HPDE6-E6E7 (cell line): Measurements from ENCODE around the gene ASB13.

Source experiments
- DNase-seq: peaks from one replicate; pipeline ENCODE4 v3.0.0; 2011; ENCODE audit warnings: missing footprints; ENCODE audit errors: extremely low spot score

The ASB13 gene, protein sequence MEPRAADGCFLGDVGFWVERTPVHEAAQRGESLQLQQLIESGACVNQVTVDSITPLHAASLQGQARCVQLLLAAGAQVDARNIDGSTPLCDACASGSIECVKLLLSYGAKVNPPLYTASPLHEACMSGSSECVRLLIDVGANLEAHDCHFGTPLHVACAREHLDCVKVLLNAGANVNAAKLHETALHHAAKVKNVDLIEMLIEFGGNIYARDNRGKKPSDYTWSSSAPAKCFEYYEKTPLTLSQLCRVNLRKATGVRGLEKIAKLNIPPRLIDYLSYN

GRCh38 chr10:5666008-5666840 is at the start of gene ASB13:
Gene ASB13 (minus strand): TSS chr10:5666595. CDS start chr10:5666551, 44 bp downstream.
- no peak for DNase-seq

GRCh38 chr10:5711642-5712041 is 45.2 kb upstream of the ASB13 start:
- DNase-seq: no peak

- no peak for DNase-seq
Measured at GRCh38 chr10:5710859-5711258, 44.5 kb upstream of the ASB13 start.

DNA sequence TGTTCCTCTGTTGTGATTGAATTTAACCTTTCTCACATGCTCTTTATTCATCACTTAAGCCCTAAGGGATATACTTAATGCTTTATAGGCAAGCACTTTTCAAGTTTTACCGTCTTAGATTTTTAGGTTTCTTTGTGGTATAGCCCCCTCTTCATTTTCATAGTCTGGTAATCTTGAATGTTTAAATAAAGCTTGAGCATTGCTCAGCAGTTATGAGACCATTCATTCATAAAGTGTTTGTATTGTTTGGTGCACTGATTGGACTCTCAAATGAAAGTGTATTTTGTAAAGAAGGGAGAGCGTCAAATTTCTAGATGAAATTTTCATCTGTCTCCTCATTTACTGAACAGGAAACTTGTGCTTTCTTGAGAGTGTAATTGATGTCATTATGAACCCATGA is 43.5 kb upstream of the ASB13 start:
- DNase-seq: no peak

GRCh38 chr10:5708356-5708755 is 42.0 kb upstream of the ASB13 start:
- no peak for DNase-seq

DNA sequence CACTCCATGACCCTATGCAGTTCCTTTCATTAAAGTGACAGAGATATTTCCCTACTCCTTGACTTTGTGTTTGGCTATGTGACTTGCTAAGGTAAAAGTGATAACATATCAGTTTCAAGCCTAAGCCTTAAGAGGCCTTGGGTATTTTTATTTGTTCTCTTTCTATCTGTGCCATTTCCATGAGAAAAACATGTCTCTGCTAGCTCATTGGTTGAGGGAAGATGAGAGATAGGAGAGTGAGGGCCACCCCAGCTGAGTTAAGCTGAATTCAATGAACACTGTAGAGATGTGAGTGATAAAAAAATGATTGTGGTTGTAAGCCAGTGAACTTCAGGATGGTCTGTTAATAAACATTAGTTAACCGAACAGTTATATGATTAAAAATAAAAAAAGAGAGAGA is 31.7 kb upstream of the ASB13 start:
- no peak for DNase-seq

DNA sequence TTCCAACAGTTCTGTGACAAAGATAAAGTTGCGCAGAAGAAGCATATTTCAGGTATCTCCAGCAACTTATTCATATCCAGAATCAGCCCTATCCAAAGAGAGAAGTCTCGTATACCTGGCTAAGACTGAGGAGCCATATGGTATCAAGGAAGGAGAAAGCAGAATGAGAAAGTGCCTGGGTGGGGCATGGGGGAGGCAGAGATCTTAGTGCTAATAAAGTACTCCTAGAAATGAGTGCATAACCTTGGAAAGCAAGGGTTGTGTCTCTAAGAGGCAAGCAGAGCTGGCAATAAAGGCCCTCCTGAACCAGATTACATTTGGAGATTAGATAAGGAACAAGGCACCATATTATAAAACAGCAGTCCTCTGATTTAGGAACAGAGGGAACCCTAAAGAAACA is 30.9 kb upstream of the ASB13 start:
- no peak for DNase-seq

DNA sequence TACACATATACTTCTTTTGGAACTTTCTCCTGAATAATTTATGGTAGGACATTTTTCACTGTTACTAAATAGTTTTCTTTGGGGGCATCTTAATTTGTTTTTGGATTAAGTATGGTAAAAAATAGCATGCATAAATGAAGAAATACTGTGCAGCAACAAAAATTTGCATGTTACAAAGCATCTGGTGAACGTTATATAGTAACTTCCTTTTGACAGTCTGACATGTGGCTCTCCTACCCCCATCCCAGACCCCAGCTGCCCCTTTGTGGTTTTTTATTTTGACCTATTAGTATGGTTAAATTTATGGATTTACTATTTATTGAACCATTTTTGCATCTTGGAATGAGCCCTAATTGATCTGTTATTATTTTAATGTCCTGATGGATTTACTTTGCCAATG is 28.2 kb upstream of the ASB13 start:
- no peak for DNase-seq

DNA sequence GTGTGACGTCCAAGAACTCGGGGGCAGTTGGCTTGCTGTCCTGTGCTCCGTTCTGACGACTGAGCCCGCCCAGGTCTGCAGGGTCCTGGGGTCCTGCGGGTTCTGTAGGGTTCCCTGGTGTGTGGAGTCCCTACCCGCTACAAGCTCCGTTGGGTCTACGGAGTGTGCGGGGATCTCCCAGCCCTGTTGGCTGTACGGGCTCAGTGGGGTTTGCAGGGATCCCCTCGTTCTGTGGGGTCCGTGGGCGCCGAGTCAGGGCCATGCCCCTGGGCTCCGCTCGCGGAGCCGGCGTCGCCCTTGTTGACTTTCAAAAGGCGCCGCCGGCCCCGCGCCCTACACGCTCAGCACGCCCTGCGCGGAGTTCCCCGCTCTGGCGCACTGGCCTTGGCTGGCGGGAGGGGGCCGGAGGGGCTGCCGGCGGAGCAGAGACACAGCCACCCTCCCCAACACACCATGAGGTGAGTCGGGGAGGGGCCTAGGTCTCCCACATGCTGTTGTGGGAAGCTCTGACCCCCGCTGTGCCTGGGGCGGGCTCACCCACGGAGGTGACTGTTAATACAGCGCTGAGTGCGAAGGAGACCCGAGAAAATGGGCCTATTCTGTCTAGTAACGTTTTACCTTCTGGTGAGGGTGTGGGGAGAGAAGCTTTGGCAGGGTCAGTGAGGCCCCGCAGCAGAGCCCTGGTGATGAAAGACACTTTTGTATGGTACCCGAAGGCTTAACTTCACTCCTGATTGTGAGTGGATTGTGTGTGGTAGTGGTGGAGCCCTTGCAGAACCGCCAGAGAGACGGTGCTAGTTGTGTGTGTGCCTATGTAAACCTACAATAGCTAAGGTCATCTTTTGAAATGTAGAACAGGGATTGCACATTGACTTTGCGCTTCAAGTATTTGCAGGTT is 26.3 kb upstream of the ASB13 start:
- no peak for DNase-seq

DNA sequence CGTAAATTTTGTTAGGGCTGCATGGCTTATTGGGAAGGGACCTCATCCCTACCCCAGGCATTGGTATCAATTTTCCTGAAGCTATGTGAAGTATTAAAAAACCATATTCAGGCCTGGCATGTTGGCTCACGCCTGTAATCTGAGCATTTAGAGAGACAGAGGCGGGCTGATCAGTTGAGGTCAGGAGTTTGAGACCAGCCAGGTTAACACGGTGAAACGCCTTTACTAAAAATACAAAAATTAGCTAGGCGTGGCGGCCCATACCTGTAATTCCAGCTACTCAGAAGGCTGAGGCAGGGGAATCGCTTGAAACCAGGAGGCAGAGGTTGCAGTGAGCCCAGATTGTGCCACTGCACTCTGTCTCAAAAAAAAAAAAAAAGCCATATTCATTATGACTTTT is 25.4 kb upstream of the ASB13 start:
- no peak for DNase-seq

- DNase-seq: no peak
Measured at GRCh38 chr10:5688587-5688986, 22.2 kb upstream of the ASB13 start.

DNA sequence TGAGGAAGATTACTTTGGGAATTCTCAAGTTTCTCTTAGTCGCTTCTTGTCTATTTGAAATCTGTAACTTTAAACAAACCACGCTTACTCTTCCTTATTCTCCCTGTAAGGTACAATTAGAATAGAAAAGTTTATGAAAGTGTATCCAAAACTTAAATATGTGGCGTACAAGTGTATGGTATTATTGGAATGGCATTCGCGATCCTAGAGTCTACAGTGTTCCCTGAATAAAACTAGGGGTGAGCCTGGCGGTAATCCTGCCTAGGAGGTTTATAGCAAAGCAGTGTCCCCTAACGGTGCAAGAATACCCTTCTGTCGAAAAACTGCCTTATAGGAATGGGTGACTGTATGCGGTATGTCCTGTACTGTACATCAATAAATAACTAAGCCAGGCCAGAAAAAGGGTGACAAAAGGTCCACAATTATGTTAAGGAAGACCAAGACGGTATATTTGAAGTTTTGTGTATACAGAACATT is 19.4 kb upstream of the ASB13 start:
- DNase-seq: no peak

GRCh38 chr10:5684971-5685763 is 18.8 kb upstream of the ASB13 start:
- no peak for DNase-seq

DNA sequence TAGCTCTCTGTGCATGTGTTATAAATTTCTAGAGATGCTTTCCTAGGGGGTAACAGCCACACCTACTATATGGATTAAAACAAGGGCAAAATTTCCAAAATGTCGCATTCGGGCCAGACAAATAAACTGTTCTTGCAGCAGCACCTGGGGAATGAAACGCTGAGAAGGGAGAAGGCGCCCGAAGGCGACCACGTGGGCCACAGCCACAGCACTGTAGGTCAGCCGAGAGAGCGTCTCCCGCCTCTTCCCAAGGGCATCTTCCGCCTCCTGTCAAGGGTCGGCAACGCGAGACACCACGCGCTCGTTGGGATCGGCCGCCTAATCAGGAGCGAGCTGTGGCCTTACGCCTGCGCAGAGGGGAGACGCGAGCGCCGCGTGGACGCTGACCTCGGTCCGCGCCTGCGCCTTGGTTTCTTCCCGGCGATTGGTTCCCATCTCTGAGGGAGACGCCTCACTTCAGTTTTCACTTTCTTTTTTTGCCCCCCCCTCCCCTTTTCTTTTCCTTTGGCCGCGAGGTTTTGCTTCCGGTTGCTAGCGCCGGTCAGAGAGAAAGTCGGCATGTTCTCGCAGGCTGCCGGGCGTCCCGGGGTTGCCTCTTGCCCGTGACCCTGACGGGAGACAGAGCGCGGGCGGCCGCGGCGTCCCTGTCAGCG is 18.0 kb upstream of the ASB13 start, which contains the start of gene TASOR2:
Gene TASOR2, plus strand, starts transcription at position 521 of the 653 bp plus-strand sequence. CDS start 35,805 bp downstream, outside the sequence.
- peak; percentile 67 for DNase-seq

DNA sequence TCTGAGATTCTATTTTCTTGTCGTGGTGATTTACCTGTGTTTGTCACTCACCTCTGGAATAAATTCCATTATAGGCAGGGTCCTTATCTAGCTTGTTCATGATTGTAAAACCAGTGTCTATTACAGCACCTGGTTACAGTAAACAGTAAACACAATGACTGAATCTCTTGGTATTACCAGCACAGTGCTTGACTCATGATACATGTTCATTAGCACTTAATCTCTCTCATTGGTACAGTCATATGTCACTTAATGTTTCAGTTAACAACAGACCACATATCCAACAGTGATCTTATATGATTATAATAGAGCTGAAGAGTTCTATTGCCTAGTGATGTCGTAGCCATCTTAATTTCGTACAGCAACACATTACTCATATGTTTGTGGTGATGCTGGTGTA is 16.7 kb upstream of the ASB13 start:
- DNase-seq: no peak

DNA sequence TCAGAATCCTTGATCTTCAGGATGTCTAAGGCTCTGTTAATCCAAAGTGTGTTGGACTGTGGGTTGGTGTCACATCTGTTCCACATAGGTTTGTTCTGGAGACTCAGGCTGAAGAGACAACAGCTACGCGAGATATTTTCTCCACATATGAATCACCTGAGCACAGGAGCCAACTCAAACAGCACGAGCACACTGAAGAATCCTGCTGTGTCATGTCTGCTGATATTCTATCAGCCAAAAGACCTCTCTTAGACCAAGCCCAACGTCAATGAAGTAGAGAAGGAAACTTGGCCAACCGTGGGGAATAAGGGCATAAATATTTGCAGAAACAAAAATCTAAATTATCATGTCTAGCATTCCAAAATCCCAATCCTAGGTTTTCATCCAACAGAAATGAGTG is 15.5 kb upstream of the ASB13 start:
- no peak for DNase-seq

- no peak for DNase-seq
Measured at GRCh38 chr10:5679606-5680005, 13.2 kb upstream of the ASB13 start.

DNA sequence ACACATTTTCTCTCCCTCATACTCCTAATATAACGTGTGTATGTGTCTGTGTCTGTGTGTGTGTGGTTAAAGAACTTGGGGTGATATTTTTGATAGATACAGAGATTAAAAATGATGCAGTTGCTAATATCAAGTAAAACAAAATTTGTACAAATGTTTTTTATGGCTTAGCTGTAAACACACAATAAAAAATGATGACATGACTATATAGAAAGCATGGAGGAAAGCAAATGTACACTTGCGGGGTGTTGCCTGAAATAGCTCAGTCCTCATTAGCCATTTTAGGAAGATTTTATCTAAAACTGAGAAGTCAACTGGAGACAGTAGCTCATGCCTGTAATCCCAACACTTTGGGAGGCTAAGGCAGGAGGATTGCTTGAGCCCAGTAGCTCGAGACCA is 12.6 kb upstream of the ASB13 start:
- no peak for DNase-seq

GRCh38 chr10:5678397-5679036 is 12.1 kb upstream of the ASB13 start:
- no peak for DNase-seq
